NCI-H82 treated with DMSO at 0.1 percent for 48 hours (cell line): ENCODE measurements around the gene TLCD3B.
A peak's percentile ranks its signal among the peaks of the same experiment; 100 is the strongest.
"Not testable (repeated sequence)": the region's sequence is repeated elsewhere in the genome, so short reads cannot be mapped to it uniquely, and the experiment has no call there.

Experiments used
- DNase-seq: peaks from one replicate; lab custom pipeline; 2025; ENCODE audit not compliant: unreplicated experiment; lab: John Stamatoyannopoulos, UW

TLCD3B gene

GRCh38 chr16:30063278-30063892, 32.3 kb upstream of the TLCD3B start:
- DNase-seq = no peak

GRCh38 chr16:30060836-30061554, 29.9 kb upstream of the TLCD3B start:
- DNase-seq = no peak

- DNase-seq = peak; percentile 42
Observed at GRCh38 chr16:30060346-30060745, 29.3 kb upstream of the TLCD3B start.

DNA sequence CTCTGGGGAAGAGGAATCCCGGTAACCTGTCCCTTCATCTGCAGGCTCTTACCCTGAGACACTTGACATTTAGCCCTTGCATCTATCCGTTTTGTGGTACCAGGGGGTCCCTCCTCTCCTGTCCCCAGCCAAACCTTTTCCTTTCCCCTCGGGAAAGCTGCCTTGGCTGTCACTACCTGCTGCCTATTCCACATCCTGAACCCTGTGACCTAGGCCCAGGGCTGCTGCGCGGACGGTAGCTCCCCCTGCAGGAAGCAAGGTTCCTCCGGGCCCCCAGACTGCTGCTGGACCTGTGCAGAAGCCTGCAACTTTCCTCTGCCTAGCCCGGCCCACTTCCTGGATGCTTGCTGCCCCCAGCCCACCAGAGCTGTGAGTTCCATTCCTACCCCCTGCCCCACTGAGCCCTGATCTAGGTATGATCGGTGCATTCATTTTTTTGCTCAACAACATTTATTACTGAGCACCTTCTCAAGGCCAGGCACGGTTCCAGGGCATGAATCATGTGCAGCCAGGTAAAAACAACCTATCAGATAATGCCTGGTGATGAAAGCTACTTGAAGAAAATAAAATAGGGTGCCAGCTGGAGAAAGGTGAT, 24.0 kb upstream of the TLCD3B start:
- peak; percentile 33 for DNase-seq

GRCh38 chr16:30054451-30054850, 23.4 kb upstream of the TLCD3B start:
- DNase-seq = no peak

DNA sequence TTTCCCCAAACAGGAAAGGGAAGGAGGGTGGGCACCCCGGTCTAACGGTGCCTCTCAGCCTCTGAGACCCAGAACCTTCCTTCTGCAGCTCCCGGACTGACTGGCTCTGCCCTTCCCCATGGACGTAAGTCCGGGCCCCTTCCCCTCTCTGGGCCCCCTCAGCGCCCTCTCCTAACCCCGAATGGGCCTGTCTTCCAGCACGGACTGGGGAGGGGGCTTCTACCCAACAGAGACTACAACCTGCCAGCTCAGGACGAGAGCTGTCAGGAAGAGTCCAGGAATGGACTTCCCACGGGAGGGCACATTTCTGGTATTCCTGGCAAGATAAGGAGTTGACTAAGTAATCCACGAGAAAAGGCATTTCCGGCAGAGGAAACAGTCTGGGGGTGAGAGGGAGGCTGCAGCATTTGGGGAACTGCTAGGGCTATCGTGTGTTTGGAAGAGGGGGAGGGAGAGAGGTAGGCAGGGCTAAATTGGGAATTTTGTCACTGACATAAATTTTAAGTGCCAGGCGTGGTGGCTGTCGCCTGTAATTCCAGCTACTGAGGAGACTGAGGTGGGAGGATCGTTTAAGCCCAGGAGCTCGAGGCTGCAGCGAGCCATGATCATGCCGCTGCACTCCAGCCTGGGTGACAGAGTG, 22.4 kb upstream of the TLCD3B start:
- no peak for DNase-seq

DNA sequence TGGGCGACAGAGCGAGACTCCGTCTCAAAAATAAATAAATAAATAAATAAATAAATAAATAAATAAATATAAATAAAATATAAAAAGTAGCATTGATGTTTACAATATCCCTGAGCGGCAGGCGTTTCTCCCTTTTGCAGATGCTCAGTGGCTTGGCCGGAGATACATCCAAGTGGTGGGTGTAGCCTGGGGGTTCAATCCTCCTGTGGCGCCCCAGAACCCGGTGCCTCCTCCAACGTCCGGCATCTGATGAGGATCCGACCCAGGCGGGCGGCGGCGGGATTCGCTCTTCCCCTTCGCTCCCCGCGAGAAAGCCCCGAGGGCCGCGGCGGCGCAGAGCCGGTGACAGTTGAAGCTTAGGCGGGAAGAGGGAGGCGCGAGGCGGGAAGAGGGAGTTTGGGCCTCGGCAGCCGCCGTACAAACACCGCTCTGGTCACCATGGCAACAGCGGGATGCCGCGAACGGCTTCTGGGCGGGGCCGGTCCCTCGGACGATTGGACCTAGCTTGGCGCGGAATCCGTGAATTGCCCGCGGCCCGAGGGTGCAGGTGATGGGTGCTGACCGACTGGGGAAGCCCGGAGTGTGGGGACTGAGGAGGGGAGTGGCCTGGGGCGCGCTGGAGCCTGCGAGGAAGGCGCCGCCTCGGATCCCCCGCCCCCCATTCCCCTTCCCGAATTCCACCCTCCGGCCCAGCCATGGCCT, 21.8 kb upstream of the TLCD3B start:
- peak; percentile 74 for DNase-seq

GRCh38 chr16:30051518-30051917, 20.4 kb upstream of the TLCD3B start:
- no peak for DNase-seq

DNA sequence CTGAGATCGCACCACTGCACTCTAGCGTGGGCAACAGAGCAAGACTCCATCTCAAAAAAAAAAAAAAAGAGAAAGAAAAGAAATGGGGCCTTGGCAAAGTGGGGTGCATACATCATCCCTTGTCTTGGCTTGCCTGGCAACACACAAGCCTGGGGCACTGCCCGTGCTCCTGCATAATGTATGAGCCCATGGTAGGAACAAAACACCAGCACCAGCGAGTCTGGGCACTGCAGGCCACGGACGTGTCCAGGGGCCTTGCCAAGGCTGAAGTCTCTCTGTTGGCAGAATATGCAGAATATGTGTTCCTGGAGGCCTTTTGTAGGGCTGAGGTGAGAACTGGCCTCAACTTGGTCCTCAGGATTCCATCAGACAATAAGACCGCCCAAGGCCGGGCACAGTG, 18.8 kb upstream of the TLCD3B start:
- no peak for DNase-seq

DNA sequence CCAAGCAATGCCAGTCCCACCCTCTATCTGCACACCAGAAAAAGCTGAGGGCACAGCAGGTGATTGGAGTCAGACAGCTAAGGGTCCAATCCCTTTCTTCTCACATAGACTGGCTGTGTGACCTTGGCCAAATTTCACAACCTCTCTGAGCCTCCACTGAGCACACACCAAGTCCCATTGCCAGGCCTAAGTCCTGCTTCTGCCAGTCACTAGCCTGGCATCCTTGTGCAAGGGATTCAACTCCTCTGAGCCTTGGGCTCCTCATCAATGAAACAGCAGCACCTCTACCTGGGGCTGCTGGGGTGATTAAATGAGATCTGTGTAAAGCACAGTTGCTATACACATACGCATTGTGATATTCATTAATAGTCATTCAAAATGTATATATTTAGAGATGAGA, 15.5 kb upstream of the TLCD3B start:
- DNase-seq = no peak

DNA sequence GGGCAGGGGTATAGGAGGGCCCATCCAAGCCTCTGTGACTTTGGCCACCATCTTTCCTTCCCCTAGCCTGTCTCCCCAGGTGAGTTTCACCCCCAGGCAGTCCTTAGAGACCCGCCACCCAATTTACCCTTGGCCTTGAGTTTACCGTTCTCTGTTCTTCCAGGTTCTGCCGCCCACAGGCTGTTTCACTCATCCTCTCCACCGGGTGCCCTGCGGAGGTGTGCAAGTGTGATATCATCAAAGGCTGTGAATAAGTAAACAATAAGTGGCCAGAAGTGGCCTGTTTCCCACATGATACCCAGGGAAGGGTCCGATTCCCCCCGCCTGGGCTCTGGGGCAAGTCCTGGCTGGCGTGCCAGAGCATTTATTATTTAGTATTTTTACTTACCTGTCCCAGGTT, 15.1 kb upstream of the TLCD3B start:
- DNase-seq = no peak

- DNase-seq = no peak
Observed at GRCh38 chr16:30041841-30042240, 10.8 kb upstream of the TLCD3B start.

GRCh38 chr16:30040690-30041089, 9.6 kb upstream of the TLCD3B start:
- not testable (repeated sequence) for DNase-seq

- DNase-seq = no peak
Observed at GRCh38 chr16:30040221-30040620, 9.2 kb upstream of the TLCD3B start.

DNA sequence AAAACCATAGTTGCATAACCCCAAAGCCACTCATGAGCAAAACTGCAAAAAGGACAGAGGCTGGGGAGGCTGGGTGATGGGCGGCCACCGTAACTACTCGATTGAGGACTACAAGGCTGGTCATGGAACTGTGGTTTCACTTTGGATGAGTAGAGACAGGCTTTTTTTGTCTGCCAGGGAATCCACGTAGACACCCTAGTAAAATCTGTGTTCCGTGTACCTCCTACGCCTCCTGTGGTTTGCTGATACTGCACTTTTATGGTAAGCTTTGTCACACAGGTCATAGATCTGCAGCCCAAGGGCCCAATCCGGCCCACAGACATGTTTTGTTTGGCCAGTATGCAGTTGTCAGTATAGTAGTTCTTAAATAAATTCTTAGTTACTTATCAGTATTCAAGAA, 2.2 kb upstream of the TLCD3B start:
- DNase-seq = no peak

- DNase-seq = peak; percentile 82
Observed at GRCh38 chr16:30032083-30032819, 1.2 kb upstream of the TLCD3B start.

GRCh38 chr16:30031477-30031918, 427 bp upstream of the TLCD3B start:
- no peak for DNase-seq

DNA sequence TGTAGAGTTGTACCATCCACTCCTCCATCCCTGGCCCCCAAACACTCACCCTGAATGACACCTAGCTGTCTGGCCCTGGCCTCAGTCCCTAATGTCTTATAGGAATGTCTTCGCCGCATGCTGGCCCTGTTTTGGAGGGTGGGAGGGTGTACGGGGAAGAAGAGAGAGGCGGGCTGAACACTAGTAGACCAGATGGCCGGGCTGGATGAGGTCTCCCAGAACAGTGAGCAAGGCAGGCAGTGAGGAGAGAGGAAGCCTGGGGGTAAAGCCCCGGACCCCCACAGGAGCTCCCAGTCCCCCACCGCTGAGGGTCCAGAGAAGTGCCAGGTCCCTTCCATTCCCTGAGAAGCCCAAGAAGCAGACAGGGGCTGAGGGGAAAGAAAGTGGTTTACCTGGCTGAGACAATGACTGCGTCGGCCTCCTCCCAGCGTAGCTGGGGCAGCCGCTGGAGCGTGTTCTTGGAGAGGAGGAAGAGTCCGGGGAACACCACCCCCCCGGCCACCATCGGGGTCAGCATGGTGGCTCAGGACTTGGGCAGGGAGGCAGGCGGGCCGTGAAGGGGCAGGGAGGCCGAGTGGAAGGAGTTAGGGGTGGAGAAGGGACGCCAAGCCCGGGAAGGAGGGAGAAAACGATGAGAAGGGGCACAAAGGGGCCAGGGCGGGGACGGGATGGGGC, 923 bp downstream of the TLCD3B start:
- DNase-seq = peak; percentile 34

GRCh38 chr16:30028438-30029076, 2.5 kb downstream of the TLCD3B start:
- DNase-seq = no peak
